VCaP (cell line): Measurements from ENCODE around the gene LIMA1.

ENCODE experiments used
- H3K27ac ChIP-seq: fragments of 450-650 bp; 2 replicates; pipeline ENCODE4 v1.5.1; 2017
- TF ChIP-seq, protein P1 (sequence below): fragments of 450-650 bp; conservative IDR thresholded peaks from 2 replicates; pipeline ENCODE4 v1.5.1; 2017; ENCODE audit warnings: mild to moderate bottlenecking, moderate library complexity

Gene LIMA1

DNA sequence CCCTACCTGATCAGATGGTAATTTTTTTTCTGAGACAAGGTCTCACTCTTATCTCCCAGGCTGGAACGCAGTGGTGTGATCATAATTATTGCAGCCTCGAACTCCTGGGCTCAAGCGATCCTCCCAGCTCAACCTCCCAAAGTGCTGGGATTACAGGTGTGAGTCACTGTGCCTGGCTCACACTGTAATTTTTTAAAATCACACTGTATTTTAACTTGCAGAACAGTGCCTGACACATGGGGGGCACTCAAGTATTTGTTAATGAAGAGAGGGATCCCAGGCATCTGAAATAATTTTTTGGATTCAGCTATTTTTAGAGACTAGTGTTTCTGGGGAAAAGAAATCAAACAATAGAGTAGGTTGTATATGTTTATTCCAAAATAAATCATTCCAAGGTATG is 21.7 kb downstream of the LIMA1 start:
- TF ChIP-seq, protein P1, sequence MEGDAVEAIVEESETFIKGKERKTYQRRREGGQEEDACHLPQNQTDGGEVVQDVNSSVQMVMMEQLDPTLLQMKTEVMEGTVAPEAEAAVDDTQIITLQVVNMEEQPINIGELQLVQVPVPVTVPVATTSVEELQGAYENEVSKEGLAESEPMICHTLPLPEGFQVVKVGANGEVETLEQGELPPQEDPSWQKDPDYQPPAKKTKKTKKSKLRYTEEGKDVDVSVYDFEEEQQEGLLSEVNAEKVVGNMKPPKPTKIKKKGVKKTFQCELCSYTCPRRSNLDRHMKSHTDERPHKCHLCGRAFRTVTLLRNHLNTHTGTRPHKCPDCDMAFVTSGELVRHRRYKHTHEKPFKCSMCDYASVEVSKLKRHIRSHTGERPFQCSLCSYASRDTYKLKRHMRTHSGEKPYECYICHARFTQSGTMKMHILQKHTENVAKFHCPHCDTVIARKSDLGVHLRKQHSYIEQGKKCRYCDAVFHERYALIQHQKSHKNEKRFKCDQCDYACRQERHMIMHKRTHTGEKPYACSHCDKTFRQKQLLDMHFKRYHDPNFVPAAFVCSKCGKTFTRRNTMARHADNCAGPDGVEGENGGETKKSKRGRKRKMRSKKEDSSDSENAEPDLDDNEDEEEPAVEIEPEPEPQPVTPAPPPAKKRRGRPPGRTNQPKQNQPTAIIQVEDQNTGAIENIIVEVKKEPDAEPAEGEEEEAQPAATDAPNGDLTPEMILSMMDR, result no peak
- H3K27ac ChIP-seq, result peak overlapping the region; percentile 87; the same call in 1 of the 2 replicates

DNA sequence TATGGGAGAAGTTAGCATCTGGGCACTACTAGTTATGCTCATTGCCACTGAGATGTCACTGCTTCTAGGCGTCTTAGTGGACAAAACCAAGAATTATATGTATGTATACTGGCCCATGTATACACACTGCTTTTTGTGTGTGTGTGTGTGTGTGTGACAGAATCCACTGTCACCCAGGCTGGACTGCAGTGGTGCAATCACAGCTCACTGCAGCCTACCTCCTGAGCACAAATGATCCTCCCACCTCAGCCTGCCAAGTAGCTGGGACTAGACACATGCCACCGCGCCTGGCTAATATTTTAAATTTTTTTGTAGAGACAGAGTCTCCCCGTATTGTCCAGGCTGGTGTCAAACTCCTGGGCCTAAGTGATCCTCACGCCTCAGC is 25.2 kb downstream of the LIMA1 start:
- peak overlapping the region; percentile 87 for H3K27ac ChIP-seq
- TF ChIP-seq, protein P1, result no peak

GRCh38 chr12:50257236-50258166 is 25.8 kb downstream of the LIMA1 start:
- H3K27ac ChIP-seq, result peak overlapping the region; percentile 87
- TF ChIP-seq, protein P1, result no peak

DNA sequence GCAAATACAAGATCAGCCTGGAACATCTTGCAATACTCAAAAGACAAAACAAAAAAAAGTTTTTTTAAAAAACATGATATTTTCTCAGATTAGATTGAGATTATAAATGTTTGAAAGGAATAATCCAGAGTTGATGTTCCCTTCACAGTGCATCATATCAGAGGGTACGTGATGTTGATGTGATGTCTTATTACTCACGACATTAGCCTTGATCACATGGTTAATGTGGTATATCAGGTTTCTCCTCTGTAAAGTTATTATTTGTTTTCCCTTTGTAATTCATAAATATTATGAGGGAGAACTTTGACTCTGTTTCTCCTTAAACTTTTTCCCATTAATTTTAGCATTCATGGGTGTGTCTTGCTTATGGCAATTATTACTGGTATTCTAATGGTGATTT is 26.6 kb downstream of the LIMA1 start:
- peak overlapping the region; percentile 87 for H3K27ac ChIP-seq
- TF ChIP-seq, protein P1, result no peak

DNA sequence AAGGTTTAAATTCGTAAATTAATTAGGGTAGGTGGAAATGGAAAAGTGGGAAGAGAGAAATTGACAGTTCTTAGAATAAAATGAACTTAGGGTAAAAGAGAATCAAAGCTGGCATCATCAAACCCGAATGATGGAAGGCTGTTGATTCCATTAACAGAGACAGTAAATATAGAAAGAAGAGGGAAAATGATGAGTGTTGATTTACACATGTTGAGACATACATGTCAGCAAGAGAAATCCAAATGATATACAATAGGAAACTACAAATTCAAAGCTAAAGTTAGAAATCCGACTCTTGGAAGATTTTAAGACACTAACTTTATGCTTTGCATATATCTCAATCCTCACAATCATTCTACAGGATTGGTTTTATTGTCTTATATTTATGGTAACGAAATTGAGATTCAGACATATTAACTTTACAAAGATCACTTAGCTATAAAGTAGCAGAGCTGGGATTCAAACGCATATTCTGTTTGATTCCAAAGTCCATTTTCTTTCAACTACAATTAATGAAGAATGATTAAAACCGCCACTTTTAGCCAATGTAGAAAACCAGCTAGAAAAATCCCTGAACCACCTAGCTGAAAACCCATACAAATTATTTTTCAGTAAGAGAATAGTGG is 30.2 kb downstream of the LIMA1 start:
- TF ChIP-seq, protein P1, result no peak
- peak overlapping the region; percentile 67 for H3K27ac ChIP-seq

DNA sequence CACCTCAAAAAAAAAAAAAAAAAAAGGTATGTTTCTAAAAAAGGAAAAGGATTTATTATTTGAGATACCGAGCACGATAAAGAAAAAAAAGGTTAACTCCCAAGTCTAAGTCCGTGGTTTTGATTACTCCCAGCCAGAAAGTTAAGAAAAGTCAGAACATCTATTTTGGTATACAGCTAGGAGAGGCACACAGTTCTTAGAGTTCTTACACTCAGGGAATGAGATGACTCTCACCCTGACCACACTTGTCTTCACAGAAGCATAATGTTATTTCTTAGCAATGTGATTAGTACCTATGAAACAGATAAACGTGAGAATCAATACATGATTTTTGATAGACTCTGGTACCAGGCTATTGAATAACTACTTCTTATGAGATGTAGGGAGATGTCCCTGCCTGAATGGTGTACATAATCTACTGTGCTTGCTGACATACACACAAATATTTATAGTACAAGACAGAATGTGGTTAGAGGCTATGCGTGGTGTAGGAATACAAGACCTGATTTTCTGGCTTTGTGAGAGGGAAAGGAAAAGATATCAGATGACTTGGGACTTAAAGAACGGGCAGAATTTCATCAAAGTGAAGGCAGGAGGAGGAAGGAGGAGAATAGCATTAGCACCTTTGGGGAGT is 31.6 kb downstream of the LIMA1 start:
- TF ChIP-seq, protein P1, result no peak
- H3K27ac ChIP-seq, result peak overlapping the region; percentile 67
